Testis (tissue), 2 donors: Measurements from ENCODE around the gene GPC6.

Experiments
- CTCF ChIP-seq, 3 experiments: fragments of 450-650 bp in 2 of 3; fragments of 200-600 bp in 1 of 3; sonication (generic) in 1 of 3; IDR thresholded peaks; one replicate each; pipeline ENCODE4 v1.5.1; 2016 to 2019; ENCODE audit warnings: antibody characterized with exemption in 3 of 3, mild to moderate bottlenecking in 2 of 3, moderate library complexity in 1 of 3
- POLR2A ChIP-seq: fragments of 450-650 bp; IDR thresholded peaks from one replicate; pipeline ENCODE4 v1.6.1; 2017; ENCODE audit warnings: antibody characterized with exemption, mild to moderate bottlenecking, moderate library complexity

- TF ChIP-seq CTCF (IDR thresholded peaks at IDR 0.05), result no peak
- TF ChIP-seq POLR2A, result no peak
Observed at GRCh38 chr13:94382960-94383359, 1156.4 kb downstream of the GPC6 start.
